ENCODE results near the gene PSRC1. TPM values are rescaled to one million over a fixed set of nuclear protein-coding genes. Genes with fewer than 3 reads are reported as not detected.

Gene PSRC1
- total and polyA plus RNA-seq, 12 donors: 0.52 to 13.2 (median 2.5) TPM

DNA sequence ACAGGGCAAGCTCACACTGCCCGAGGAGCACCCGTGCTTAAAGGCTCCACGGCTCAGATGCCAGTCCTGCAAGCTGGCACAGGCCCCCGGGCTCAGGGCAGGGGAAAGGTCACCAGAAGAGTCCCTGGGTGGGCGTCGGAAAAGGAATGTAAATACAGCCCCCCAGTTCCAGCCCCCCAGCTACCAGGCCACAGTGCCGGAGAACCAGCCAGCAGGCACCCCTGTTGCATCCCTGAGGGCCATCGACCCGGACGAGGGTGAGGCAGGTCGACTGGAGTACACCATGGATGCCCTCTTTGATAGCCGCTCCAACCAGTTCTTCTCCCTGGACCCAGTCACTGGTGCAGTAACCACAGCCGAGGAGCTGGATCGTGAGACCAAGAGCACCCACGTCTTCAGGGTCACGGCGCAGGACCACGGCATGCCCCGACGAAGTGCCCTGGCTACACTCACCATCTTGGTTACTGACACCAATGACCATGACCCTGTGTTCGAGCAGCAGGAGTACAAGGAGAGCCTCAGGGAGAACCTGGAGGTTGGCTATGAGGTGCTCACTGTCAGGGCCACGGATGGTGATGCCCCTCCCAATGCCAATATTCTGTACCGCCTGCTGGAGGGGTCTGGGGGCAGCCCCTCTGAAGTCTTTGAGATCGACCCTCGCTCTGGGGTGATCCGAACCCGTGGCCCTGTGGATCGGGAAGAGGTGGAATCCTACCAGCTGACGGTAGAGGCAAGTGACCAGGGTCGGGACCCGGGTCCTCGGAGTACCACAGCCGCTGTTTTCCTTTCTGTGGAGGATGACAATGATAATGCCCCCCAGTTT, 32.3 kb downstream of the PSRC1 start:
- Histone ChIP-seq H3K36me3 (replicated peaks in 1 of 2) (no peaks in the 10 kb centered on the region), H3K27ac (no peak overlapping the region), H3K4me1 (replicated peaks in 1 of 2) (peaks cover 0 to 14% of the 10 kb centered on the region in 2 donors), H3K4me3 (no peak overlapping the region), H3K27me3 (no peaks in the 10 kb centered on the region), H3K9me3 (replicated peaks in 1 of 3) (no peaks in the 10 kb centered on the region)
- intact Hi-C loops (cut with DNase I): no loop called here
- DNase-seq: no peak
- WGBS, 4 donors: 91 to 96% (median 94%) methylated on average over 15 to 33 of the region's 33 CpGs
- TF ChIP-seq POLR2A (IDR thresholded peaks at IDR 0.05): no peak
- TF ChIP-seq, protein P1, sequence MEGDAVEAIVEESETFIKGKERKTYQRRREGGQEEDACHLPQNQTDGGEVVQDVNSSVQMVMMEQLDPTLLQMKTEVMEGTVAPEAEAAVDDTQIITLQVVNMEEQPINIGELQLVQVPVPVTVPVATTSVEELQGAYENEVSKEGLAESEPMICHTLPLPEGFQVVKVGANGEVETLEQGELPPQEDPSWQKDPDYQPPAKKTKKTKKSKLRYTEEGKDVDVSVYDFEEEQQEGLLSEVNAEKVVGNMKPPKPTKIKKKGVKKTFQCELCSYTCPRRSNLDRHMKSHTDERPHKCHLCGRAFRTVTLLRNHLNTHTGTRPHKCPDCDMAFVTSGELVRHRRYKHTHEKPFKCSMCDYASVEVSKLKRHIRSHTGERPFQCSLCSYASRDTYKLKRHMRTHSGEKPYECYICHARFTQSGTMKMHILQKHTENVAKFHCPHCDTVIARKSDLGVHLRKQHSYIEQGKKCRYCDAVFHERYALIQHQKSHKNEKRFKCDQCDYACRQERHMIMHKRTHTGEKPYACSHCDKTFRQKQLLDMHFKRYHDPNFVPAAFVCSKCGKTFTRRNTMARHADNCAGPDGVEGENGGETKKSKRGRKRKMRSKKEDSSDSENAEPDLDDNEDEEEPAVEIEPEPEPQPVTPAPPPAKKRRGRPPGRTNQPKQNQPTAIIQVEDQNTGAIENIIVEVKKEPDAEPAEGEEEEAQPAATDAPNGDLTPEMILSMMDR (IDR thresholded peaks at IDR 0.05): no peak

DNA sequence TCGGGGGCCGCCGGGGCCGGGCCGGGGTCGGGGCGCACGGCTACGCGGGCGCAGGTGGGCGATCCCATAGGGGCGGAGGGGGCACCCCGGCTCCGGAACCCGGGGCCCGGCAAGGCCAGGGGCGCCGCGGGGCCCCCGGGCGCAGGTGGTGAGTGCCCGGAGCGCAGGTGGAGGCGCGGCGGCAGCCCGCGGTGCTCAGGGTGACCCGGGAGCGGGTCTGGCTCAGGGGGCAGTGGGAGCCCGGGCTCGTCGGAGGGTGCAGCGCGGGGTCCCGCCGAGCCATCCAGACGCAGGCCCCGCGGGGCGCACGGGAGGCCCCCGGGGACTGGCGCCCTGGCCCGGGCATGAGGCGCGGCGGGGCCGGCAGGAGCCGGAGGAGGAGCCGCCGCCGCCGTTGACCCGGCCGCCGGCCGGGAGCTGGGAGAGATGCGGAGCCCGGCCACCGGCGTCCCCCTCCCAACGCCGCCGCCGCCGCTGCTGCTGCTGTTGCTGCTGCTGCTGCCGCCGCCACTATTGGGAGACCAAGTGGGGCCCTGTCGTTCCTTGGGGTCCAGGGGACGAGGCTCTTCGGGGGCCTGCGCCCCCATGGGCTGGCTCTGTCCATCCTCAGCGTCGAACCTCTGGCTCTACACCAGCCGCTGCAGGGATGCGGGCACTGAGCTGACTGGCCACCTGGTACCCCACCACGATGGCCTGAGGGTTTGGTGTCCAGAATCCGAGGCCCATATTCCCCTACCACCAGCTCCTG, 33.1 kb downstream of the PSRC1 start:
- DNase-seq: peak in 1 of 7 donors; percentile 22
- Histone ChIP-seq H3K4me1 (replicated peaks in 1 of 2) (peaks cover 0 to 10% of the 10 kb centered on the region in 2 donors), H3K27me3 (no peaks in the 10 kb centered on the region), H3K4me3 (peak overlapping the region in 1 of 4 donors; percentile 88), H3K27ac (no peak overlapping the region), H3K36me3 (replicated peaks in 1 of 2) (no peaks in the 10 kb centered on the region), H3K9me3 (replicated peaks in 1 of 3) (no peaks in the 10 kb centered on the region)
- WGBS, 4 donors: 4 to 60% (median 4%) methylated on average over 1 to 80 of the region's 80 CpGs; no CpG with 5 or more reads in 1 of the 4 donors
- intact Hi-C loops (cut with DNase I): no loop called here
- no peak for TF ChIP-seq POLR2A (IDR thresholded peaks at IDR 0.05)
- TF ChIP-seq, protein P1 (IDR thresholded peaks at IDR 0.05): no peak

DNA sequence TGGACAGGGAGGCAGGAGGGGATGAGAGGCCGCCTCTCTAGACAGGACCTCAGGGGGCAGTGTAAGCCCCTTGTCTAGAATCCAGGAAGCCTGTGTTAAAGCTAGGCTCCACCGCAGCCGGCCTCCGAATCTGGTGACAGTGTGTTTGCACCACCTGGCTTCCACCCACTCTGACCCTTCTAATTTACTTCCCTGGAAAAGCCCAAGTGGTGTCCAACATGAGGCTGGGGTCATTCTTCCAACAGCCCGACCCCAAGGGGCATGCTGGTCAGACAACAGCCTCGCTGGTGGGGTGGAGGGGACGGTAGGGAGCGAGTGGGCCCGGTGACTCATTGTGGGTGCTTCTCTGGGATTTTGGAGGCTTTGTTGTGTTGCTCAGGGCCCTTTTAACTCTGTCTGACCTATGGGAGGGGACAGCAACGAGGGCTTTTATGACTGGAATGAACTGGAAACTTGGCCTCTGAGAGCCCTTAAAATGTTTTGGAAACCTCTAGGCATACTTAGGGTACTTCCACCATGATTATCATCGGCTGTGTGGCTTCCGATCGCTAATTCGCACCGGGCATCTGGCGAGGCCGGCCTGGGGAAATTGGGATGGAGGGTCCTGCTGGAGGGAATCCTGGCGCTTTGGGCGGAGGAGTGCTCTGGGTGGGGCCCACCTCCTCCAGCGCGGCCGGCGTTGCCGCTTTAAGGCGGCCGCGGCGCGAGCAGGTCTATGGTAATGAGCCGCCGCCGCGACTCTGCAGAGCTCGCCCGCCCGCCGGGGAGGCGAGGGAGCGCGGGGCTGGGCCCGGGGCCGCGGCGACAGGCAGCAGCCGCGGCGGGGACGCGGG, 33.9 kb downstream of the PSRC1 start, which contains the start of gene CELSR2:
Gene CELSR2, plus strand, starts transcription at position 743 of the 833 bp plus-strand sequence. CDS start 541 bp downstream, outside the sequence.
- Histone ChIP-seq H3K27ac (no peak within 1 kb of the TSS), H3K36me3 (replicated peaks in 1 of 2) (no peaks in the 10 kb centered on the region), H3K9me3 (replicated peaks in 1 of 3) (no peaks in the 10 kb centered on the region), H3K27me3 (no peaks in the 10 kb centered on the region), H3K4me1 (replicated peaks in 1 of 2) (peaks cover 0 to 6% of the 10 kb centered on the region in 2 donors), H3K4me3 (peak within 1 kb of the TSS in 1 of 4 donors; percentile 88)
- intact Hi-C loops (cut with DNase I): no loop called here
- peak; percentile 13 to 66 (median 62) for DNase-seq
- TF ChIP-seq, protein P1 (IDR thresholded peaks at IDR 0.05): no peak
- no peak for TF ChIP-seq POLR2A (IDR thresholded peaks at IDR 0.05)
- WGBS, 4 donors: 12 to 68% (median 14%) methylated on average over 8 to 49 of the region's 49 CpGs
